ENCODE results near the gene KLHDC9.

The KLHDC9 gene

GRCh38 chr1:161077426-161077825, 20.7 kb upstream of the KLHDC9 start:
- no peak for DNase-seq

- no peak for DNase-seq
Observed at GRCh38 chr1:161079436-161080110, 18.6 kb upstream of the KLHDC9 start.

- peak; percentile 43 for DNase-seq
Observed at GRCh38 chr1:161080441-161081405, 17.4 kb upstream of the KLHDC9 start.

GRCh38 chr1:161081519-161081918, 16.6 kb upstream of the KLHDC9 start:
- DNase-seq = no peak

GRCh38 chr1:161082483-161082882, 15.7 kb upstream of the KLHDC9 start:
- no peak for DNase-seq

GRCh38 chr1:161082996-161083747, 15.0 kb upstream of the KLHDC9 start:
- DNase-seq = peak; percentile 87

- no peak for DNase-seq
Observed at GRCh38 chr1:161083748-161084596, 14.2 kb upstream of the KLHDC9 start.

GRCh38 chr1:161084597-161084988, 13.6 kb upstream of the KLHDC9 start:
- DNase-seq = no peak

GRCh38 chr1:161085165-161085564, 13.0 kb upstream of the KLHDC9 start:
- DNase-seq = peak; percentile 44

GRCh38 chr1:161086457-161086856, 11.7 kb upstream of the KLHDC9 start:
- no peak for DNase-seq

- DNase-seq = no peak
Observed at GRCh38 chr1:161088587-161089110, 9.5 kb upstream of the KLHDC9 start.

GRCh38 chr1:161089251-161089924, 8.8 kb upstream of the KLHDC9 start, which contains the start of gene NECTIN4:
Gene NECTIN4 (minus strand): TSS chr1:161089558. CDS start chr1:161089296, 262 bp downstream.
- DNase-seq = no peak

GRCh38 chr1:161089938-161090337, 8.2 kb upstream of the KLHDC9 start:
- no peak for DNase-seq

GRCh38 chr1:161090617-161091016, 7.5 kb upstream of the KLHDC9 start:
- no peak for DNase-seq

GRCh38 chr1:161091093-161091492, 7.1 kb upstream of the KLHDC9 start:
- no peak for DNase-seq

GRCh38 chr1:161091796-161092507, 6.2 kb upstream of the KLHDC9 start:
- DNase-seq = peak; percentile 44

- DNase-seq = peak; percentile 42
Observed at GRCh38 chr1:161092621-161093028, 5.5 kb upstream of the KLHDC9 start.

GRCh38 chr1:161094481-161094880, 3.7 kb upstream of the KLHDC9 start:
- DNase-seq = no peak

GRCh38 chr1:161095230-161095629, 2.9 kb upstream of the KLHDC9 start:
- DNase-seq = no peak

- no peak for DNase-seq
Observed at GRCh38 chr1:161096015-161096414, 2.1 kb upstream of the KLHDC9 start.

- peak; percentile 35 for DNase-seq
Observed at GRCh38 chr1:161096530-161096929, 1.6 kb upstream of the KLHDC9 start.

Data from fibroblast of upper back skin (primary cell).